GM19438 (cell line): ENCODE data around the gene CXCL16.
"Not testable (repeated sequence)": the region's sequence is repeated elsewhere in the genome, so short reads cannot be mapped to it uniquely, and the experiment has no call there.

ENCODE experiments used
- ATAC-seq: cut with Tn5 transposase; IDR thresholded peaks from one replicate; pipeline ENCODE4 v1.9.1; 2021; ENCODE audit warnings: low read depth; ENCODE audit not compliant: unreplicated experiment

The CXCL16 gene

GRCh38 chr17:4722678-4723240 is 17.0 kb downstream of the CXCL16 start:
- no peak for ATAC-seq

- no peak for ATAC-seq
These were observed 18.3 kb downstream of the CXCL16 start for GRCh38 chr17:4721203-4722135.

- no peak for ATAC-seq
These were observed 18.9 kb downstream of the CXCL16 start for GRCh38 chr17:4720787-4721186.

- ATAC-seq = no peak
These were observed 20.0 kb downstream of the CXCL16 start for GRCh38 chr17:4719684-4720221.

- no peak for ATAC-seq
These were observed 20.6 kb downstream of the CXCL16 start for GRCh38 chr17:4719146-4719545.

- no peak for ATAC-seq
These were observed 21.5 kb downstream of the CXCL16 start for GRCh38 chr17:4718276-4718675.

- no peak for ATAC-seq
These were observed 21.9 kb downstream of the CXCL16 start for GRCh38 chr17:4717791-4718190.

GRCh38 chr17:4716081-4716480 is 23.6 kb downstream of the CXCL16 start:
- ATAC-seq = no peak

GRCh38 chr17:4715063-4715744 is 24.5 kb downstream of the CXCL16 start:
- no peak for ATAC-seq

GRCh38 chr17:4714340-4715062 is 25.2 kb downstream of the CXCL16 start:
- not testable (repeated sequence) for ATAC-seq

- no peak for ATAC-seq
These were observed 27.2 kb downstream of the CXCL16 start for GRCh38 chr17:4712526-4712925.

- ATAC-seq = no peak
These were observed 28.0 kb downstream of the CXCL16 start for GRCh38 chr17:4711661-4712181.

- no peak for ATAC-seq
These were observed 28.8 kb downstream of the CXCL16 start for GRCh38 chr17:4710693-4711634.

GRCh38 chr17:4709794-4710692 is 29.7 kb downstream of the CXCL16 start, which contains the start of gene ARRB2:
Gene ARRB2 (plus strand): TSS chr17:4710632. CDS start chr17:4710722, 90 bp downstream.
- peak; percentile 63 for ATAC-seq

GRCh38 chr17:4708436-4708835 is 31.3 kb downstream of the CXCL16 start:
- no peak for ATAC-seq

- no peak for ATAC-seq
These were observed 33.6 kb downstream of the CXCL16 start for GRCh38 chr17:4706121-4706520.

- ATAC-seq = no peak
These were observed 34.7 kb downstream of the CXCL16 start for GRCh38 chr17:4704991-4705390.

GRCh38 chr17:4704574-4704907 is 35.2 kb downstream of the CXCL16 start:
- not testable (repeated sequence) for ATAC-seq
